Activated CD4-positive, alpha-beta T cell treated with anti-CD3 and anti-CD28 coated beads, Interleukin-2, amount 50 U/mL, for 24 hours (primary cell): Measurements from ENCODE around the gene MLX.
"Not testable (repeated sequence)": the region's sequence is repeated elsewhere in the genome, so short reads cannot be mapped to it uniquely, and the experiment has no call there.

Experiments
- DNase-seq, 2 donors: peaks; one replicate each; pipeline ENCODE4 v3.0.0-alpha.2; 2020; ENCODE audit warnings: low read depth in 1 of 2, low spot score in 1 of 2

Gene MLX

DNA sequence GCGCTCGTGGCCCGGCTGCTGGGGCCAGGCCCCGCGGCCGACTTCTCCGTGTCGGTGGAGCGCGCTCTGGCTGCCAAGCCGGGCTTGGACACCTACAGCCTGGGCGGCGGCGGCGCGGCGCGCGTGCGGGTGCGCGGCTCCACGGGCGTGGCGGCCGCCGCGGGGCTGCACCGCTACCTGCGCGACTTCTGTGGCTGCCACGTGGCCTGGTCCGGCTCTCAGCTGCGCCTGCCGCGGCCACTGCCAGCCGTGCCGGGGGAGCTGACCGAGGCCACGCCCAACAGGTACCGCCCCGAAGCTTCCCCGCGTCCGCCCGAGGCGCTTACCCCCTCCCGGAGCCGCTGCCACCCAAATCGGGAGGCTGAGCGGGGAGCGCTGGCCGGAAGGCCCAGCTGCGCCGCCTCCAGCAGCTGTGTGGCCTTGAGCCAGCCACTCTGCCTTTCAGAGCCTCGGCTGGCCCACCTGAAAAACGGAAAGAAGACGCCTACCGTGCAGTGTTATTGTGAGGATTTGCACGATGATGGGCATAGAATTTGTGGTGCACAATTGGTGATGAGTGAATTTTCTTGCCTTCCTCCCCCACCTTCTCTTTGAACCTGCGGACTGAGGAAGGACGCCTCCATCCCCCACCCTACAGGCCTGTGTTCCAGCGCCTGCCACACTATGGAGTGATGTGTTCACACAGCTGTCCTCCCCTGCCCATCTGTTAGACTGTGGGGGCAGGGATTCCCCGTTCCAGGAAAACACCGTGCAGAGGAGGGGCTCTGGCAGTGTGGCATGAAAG is 30.3 kb upstream of the MLX start:
- peak; percentile 40 to 54 for DNase-seq

DNA sequence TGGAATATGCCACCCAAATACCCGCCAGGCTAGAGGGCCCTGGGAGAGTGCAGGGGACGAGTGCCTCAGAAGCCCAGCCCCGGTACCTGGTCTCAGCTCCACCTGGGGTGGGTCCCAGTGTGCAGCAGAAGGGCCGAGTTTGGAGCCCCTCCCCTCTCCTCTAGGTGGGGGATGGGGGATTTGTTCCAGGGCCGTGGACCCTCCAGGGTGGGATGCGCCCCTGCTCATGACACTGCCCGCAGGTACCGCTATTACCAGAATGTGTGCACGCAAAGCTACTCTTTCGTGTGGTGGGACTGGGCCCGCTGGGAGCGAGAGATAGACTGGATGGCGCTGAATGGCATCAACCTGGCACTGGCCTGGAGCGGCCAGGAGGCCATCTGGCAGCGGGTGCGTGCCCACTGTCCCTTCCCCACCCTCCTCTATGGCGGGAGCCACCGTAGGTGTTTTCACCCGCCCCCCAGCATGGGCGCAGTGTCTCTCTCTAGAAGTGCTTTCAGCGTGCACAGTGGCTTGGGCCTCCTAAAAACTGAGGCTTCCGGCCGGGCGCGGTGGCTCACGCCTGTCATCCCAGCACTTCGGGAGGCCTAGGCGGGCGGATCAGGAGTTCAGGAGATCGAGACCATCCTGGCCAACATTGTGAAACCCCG is 29.6 kb upstream of the MLX start:
- DNase-seq: no peak

DNA sequence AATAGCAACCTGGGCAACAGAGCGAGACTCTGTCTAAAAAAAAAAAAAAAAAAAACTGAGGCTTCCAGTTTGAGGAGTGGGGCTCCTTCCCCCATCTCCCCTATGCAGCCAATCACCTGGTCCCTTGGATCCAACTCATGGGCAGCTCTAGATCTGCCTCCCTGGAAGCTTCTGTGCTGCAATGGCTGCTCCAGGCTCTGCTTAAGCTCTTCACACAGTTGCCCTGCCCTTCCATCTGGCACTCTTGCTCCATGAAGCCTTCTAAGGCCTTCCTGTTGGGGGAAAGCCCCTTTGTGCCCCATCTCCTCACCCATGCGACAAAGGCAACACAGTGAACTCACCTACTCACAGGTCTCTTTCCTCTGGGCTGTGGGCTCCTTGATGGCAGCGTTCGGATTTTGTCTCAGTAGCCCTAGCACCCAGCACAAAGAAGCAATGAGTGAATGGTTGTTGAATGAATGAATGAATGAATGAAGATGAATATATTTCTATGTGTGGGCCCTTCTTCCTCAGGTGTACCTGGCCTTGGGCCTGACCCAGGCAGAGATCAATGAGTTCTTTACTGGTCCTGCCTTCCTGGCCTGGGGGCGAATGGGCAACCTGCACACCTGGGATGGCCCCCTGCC is 29.0 kb upstream of the MLX start:
- DNase-seq: no peak

DNA sequence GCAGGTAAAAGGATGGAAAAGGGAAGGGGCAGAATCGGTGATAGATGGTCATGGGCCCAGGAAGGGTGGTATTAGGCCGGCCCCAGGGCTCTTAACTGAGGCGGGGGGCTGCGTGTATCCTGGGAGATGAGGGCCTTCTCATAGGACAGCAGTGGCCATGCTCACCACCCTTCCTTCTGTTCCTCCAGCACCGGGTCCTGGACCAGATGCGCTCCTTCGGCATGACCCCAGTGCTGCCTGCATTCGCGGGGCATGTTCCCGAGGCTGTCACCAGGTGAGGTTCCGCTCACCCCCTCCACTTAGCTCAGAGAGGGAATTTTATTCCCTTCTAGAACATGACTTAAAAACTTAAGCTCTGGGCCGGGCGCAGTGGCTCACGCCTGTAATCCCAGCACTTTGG is 28.4 kb upstream of the MLX start:
- no peak for DNase-seq

DNA sequence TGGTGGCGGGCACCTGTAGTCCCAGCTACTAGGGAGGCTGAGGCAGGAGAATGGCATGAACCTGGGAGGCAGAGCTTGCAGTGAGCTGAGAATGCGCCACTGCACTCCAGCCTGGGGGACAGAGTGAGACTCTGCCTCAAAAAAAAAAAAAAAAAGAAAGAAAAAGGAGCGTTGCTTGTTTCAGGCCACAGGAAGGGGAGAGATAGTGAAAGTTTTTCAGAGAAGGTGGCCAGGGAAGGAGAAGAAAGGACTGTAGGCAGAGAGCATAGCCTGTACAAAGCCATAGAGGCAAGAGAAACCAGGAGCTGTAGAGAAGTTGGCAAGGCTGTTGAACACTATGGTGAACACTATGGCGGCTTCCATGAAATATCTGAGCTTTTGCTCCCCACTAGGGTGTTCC is 26.3 kb upstream of the MLX start:
- not testable (repeated sequence) for DNase-seq

DNA sequence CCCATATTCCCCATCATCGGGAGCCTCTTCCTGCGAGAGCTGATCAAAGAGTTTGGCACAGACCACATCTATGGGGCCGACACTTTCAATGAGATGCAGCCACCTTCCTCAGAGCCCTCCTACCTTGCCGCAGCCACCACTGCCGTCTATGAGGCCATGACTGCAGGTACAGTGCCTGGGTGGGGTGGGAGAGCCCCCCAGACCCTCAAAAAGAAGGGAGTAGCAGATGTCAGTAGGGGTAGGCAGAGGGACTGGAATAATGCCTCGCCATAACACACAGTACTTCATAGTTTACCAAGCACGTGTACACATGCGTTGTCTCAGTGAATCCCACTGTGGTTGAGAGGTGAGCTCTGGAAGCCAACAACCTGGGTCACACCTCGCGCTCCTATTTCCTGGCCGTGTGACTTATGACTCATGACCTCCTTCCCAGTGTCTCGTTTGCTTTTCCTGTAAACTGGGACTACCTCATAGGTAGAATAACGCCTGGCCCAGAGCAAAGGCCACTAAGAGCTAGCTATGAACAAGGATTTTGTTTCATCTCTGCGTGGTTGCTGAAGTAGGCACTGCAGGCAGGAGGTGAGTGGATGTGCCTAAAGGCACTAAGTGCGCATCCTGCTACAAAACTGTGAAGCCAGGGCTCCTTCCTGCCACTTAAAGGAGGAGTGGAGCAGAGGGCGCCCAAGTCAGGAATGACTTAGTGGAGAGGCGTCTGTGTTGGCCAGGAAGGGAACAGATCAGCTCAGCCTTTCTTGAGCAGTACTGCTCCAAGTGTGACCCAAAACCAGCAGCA is 25.7 kb upstream of the MLX start:
- DNase-seq: no peak

DNA sequence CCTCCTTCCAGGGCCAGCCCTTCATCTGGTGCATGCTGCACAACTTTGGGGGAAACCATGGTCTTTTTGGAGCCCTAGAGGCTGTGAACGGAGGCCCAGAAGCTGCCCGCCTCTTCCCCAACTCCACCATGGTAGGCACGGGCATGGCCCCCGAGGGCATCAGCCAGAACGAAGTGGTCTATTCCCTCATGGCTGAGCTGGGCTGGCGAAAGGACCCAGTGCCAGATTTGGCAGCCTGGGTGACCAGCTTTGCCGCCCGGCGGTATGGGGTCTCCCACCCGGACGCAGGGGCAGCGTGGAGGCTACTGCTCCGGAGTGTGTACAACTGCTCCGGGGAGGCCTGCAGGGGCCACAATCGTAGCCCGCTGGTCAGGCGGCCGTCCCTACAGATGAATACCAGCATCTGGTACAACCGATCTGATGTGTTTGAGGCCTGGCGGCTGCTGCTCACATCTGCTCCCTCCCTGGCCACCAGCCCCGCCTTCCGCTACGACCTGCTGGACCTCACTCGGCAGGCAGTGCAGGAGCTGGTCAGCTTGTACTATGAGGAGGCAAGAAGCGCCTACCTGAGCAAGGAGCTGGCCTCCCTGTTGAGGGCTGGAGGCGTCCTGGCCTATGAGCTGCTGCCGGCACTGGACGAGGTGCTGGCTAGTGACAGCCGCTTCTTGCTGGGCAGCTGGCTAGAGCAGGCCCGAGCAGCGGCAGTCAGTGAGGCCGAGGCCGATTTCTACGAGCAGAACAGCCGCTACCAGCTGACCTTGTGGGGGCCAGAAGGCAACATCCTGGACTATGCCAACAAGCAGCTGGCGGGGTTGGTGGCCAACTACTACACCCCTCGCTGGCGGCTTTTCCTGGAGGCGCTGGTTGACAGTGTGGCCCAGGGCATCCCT is 23.5 kb upstream of the MLX start:
- DNase-seq: no peak

DNA sequence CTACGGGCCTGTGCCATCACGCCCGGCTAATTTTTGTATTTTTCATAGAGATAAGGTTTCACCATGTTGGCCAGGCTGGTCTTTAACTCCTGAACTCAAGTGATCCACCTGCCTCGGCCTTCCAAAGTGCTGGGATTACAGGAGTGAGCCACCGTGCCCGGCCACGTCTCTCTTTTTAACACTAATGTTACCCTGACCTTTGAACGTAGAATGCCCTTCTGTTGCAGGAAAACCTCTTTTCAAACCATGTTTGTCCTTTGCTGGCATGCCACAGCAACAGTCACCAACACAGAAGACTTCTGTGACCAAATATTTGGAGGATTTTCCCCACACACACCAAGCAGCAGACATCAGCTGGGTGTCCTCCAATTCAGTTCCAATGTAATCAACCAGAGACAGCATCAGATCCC is 22.0 kb upstream of the MLX start:
- DNase-seq: no peak

DNA sequence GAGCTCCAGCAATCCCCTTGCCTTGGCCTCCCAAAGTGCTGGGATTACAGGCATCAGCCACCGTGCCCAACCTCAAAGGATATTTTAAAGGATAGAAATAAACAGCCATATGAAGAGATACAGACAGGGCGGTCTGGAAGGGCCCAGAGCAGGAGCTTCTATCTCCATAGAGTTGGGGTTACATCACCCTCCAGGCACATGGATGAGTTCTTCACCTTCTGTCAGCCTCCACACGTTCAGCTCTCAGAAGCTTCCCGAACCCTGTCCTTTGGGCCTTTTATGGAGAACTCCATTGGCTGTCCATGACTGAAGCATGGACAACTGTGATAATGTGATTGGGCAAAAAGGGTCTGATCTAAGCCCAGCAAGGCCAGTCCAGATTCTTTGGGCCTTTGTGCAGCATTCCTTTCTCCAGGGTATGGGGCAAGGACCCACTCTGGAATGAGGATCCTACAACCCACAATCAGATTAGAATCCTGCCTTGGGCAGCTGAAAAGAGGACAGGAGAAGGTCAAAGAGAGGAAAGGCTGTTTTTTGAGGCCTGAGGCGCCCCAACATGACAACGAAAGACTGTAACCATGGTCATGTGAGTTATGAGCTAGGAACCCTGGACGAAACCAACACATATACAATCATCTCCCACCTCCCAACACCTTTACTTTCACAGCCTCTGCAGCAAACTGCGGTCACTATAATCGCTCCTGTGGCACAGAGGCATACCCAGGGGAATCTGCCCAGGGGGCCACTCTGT is 21.0 kb upstream of the MLX start:
- DNase-seq: not testable (repeated sequence)

DNA sequence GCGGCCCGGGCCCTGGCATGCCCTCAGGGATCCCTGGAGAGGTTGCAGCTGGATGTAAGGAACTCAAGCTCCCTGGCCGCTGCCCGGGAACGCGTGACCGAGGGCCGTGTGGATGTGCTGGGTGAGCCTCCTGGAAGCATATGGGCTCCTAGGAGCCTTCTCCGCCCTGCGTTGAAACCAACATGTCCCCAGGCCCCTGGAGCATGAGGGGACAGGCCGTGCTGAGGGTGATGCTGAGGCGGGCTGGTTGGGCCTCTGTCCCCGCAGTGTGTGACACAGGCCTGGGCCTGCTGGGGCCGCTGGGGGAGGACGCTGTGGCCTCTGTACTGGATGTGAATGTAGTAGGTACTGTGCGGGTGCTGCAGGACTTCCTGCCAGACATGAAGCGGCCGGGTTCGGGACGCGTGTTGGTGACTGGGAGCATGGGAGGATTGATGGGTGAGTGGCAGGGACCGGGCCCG is 19.9 kb upstream of the MLX start:
- DNase-seq: no peak

DNA sequence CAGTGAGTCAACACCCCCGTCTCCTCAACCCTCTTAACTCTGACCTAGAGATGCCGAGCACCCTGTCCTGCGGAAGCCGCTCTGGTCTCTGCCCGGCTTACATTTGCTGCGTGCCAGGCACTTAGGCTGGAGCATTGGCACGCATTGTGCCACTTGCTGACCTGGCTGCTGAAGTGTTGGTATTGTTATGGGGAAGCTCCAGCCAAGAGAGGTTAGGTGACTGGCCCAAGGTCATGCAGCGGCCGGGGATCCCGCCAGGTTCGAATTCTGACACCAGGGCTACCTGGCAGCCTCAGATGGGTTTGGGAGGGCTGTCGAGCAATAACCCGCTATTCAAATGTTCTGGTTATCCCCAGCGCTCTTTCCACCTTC is 19.2 kb upstream of the MLX start:
- no peak for DNase-seq

DNA sequence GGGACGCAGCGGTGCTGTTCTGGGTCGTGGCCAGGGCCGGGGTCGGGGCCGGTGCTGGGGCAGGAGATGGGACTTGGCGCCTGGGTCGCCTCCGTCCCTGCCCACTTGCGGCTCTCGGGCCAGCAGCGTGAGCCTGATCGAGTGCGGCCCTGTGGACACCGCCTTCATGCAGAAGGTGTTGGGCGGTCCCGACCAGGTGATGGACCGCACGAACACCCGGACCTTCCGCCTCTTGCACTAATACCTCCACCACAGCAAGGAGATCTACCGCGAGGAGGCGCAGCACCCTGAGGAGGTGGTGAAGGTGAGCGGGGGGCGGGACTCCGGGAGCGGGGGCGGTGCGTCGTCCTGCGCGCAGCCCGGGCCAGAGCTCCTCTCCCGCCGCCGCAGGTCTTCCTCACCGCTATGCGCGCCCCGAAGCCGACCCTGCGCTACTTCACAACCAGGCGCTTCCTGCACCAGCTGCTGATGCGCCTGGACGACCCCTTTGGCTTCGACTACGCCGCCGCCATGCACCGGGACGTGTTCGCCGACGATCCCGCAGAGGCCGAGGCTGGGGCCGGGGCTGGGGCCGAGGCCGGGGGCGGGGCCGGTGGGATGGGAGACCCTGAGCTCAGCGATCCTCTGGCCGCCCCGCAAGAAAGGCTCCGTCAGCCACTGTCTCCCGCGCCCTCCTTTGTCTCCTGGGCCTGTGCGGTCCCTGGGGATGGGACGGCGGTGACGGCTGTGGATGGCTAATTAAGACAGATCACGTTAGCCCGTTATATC is 18.6 kb upstream of the MLX start:
- peak in 1 of 2 donors; percentile 64 for DNase-seq

DNA sequence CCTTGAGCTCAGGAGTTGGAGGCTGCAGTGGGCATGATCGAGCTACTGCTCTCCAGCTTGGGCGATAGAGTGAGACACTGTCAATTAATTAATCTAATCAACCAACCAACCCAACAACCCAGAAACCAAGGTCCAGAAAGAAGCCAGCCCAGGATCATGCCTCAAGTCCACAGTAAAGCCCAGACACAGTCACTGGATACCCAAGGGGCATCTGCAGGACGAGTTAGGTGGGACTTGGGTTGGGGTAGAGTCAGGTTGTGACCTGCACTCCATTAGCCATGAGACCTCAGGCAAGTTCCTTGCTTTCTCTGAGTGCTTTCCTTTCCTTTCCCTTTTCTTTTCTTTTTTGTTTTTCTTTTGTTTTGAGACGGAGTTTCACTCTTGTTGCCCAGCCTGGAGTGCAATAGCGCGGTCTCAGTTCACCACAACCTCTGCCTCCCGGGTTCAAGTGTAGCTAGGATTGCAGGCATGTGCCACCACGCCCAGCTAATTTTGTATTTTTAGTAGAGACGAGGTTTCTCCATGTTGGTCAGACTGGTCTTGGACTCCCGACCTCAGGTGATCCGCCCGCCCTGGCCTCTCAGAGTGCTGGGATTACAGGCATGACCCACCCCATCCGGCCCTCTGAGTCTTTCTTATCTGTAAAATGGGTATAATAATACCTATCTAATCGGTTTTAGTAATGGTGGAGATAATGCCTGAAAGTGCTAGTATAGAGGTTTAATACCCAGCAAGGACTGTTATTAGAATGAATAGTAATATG is 17.7 kb upstream of the MLX start:
- DNase-seq: no peak

DNA sequence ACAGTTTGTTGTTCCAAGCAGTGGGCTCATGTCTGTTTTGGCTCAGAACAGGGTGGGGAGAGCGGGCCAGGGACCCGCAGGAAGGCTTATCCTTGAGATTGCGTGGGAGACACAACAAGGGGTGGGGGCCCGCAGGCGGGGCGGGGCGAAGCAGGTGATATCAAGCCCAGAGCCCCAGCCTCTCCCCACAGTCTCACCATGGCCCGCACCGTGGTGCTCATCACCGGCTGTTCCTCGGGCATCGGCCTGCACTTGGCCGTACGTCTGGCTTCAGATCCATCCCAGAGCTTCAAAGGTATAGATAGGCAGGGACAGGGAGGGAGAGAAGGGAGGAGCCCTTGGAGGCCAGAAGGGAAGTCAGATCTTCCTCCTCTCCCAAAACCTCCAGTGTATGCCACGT is 14.2 kb upstream of the MLX start, which contains the start of gene HSD17B1:
HSD17B1 (plus strand) TSS at position 188 of the 400 bp plus-strand sequence; CDS start at position 199, 11 bp downstream.
- DNase-seq: not testable (repeated sequence)

DNA sequence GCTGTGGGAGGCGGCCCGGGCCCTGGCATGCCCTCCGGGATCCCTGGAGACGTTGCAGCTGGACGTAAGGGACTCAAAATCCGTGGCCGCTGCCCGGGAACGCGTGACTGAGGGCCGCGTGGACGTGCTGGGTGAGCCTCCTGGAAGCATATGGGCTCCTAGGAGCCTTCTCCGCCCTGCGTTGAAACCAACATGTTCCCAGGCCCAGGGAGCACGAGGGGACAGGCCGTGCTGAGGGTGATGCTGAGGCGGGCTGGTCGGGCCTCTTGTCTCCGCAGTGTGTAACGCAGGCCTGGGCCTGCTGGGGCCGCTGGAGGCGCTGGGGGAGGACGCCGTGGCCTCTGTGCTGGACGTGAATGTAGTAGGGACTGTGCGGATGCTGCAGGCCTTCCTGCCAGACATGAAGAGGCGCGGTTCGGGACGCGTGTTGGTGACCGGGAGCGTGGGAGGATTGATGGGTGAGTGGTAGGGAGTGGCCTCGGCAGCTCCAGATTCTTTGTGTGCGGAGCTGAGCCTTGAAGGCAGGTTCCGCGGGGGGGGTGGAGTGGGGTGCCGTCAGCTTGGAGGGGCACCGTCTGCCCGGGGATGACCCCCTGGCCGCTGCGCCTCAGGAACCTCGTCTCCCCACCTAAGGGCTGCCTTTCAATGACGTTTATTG is 13.6 kb upstream of the MLX start:
- DNase-seq: no peak

DNA sequence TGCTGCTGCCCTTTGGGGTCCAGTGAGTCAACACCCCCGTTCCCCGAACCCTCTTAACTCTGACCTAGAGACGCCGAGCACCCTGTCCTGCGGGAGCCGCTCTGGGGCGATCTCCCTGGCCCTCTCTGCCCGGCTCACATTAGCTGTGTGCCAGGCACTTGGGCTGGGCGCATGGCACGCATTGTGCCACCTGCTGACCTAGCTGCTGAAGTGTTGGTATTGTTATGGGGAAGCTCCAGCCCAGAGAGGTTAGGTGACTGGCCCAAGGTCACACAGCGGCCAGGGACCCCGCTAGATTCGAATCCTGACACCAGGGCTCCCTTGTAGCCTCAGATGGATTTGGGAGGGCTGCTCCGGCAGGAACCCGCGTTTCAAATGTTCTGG is 13.0 kb upstream of the MLX start:
- no peak for DNase-seq

DNA sequence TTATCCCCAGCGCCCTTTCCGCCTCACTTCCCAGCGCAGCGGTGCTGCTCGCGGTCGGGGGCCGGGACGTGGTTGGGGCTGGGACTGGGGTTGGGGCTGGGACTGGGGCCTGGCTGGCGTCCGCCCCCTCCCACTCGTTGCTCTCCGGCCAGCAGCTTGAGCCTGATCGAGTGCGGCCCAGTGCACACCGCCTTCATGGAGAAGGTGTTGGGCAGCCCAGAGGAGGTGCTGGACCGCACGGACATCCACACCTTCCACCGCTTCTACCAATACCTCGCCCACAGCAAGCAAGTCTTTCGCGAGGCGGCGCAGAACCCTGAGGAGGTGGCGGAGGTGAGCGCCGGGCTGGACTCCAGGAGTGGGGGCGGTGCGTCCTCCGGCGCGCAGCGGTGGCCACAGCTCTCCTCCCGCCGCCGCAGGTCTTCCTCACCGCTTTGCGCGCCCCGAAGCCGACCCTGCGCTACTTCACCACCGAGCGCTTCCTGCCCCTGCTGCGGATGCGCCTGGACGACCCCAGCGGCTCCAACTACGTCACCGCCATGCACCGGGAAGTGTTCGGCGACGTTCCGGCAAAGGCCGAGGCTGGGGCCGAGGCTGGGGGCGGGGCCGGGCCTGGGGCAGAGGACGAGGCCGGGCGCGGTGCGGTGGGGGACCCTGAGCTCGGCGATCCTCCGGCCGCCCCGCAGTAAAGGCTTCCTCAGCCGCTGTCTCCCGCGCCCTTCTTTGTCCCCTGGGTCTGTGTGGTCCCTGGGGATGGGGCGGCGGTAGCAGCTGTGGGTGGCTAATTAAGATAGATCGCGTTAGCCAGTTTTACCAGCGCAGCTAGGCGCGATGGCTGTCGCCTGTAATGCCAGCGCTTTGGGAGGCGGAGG is 12.4 kb upstream of the MLX start:
- DNase-seq: no peak
